Neural cell (in vitro differentiated cells): ENCODE data around the gene PAQR5. TPM values are rescaled to one million over a fixed set of nuclear protein-coding genes. Genes with fewer than 3 reads are reported as not detected.

Experiments used
- H2AFZ ChIP-seq: fragments of 200-600, 300-800 bp; sonication (generic), shearing (Covaris generic); 2 replicates; pipeline ENCODE4 v1.6.0; 2014; ENCODE audit warnings: low read depth, mild to moderate bottlenecking, antibody characterized with exemption, low read length, moderate library complexity
- H3F3A ChIP-seq: fragments of 200-600 bp; shearing (Covaris generic); 2 replicates; pipeline ENCODE4 v1.6.1; 2016; ENCODE audit warnings: mild to moderate bottlenecking, moderate library complexity, mixed read lengths, antibody characterized with exemption, low read length; ENCODE audit not compliant: insufficient read depth, poor library complexity, severe bottlenecking
- H3K27ac ChIP-seq: fragments of 200-600, 300-800 bp; sonication (generic), shearing (Covaris generic); 2 replicates; pipeline ENCODE4 v1.5.1; 2014; ENCODE audit warnings: mild to moderate bottlenecking, low read length, moderate library complexity
- H3K27me3 ChIP-seq: fragments of 300-800, 200-600 bp; sonication (generic), shearing (Covaris generic); 2 replicates; pipeline ENCODE4 v1.6.0; 2014; ENCODE audit warnings: mild to moderate bottlenecking, low read depth, low read length, moderate library complexity; ENCODE audit not compliant: insufficient read depth
- H3K36me3 ChIP-seq: fragments of 300-800, 200-600 bp; sonication (generic), shearing (Covaris generic); 2 replicates; pipeline ENCODE4 v1.5.1; 2014; ENCODE audit warnings: mild to moderate bottlenecking, antibody characterized with exemption, low read length, moderate library complexity; ENCODE audit not compliant: insufficient read depth
- H3K4me2 ChIP-seq: fragments of 300-800, 200-600 bp; sonication (generic), shearing (Covaris generic); 2 replicates; pipeline ENCODE4 v1.6.0; 2014; ENCODE audit warnings: mild to moderate bottlenecking, low read length
- H3K4me3 ChIP-seq: fragments of 300-800, 200-600 bp; sonication (generic), shearing (Covaris generic); 2 replicates; pipeline ENCODE4 v1.5.1; 2014; ENCODE audit warnings: mild to moderate bottlenecking, low read length, moderate library complexity
- H3K79me2 ChIP-seq: fragments of 200-600 bp; shearing (Covaris generic); replicated peaks from 2 replicates; pipeline ENCODE4 v1.6.0; 2014; ENCODE audit warnings: mild to moderate bottlenecking, low read length, moderate library complexity; ENCODE audit not compliant: insufficient read depth
- H3K9ac ChIP-seq: fragments of 300-800, 200-600 bp; sonication (generic), shearing (Covaris generic); 2 replicates; pipeline ENCODE4 v1.6.1; 2016; ENCODE audit warnings: mild to moderate bottlenecking, low read length, mixed read lengths
- H3K9me2 ChIP-seq: fragments of 200-600 bp; shearing (Covaris generic); 2 replicates; pipeline ENCODE4 v1.6.1; 2016; ENCODE audit warnings: mild to moderate bottlenecking, low read length, mixed read lengths; ENCODE audit not compliant: insufficient read depth
- H3K9me3 ChIP-seq: fragments of 200-600, 300-800 bp; sonication (generic), shearing (Covaris generic); 2 replicates; pipeline ENCODE4 v1.6.1; 2016; ENCODE audit warnings: mild to moderate bottlenecking, mixed run types, low read length, moderate library complexity, mixed read lengths
- H4K20me1 ChIP-seq: fragments of 200-600 bp; shearing (Covaris generic); 2 replicates; pipeline ENCODE4 v1.6.1; 2016; ENCODE audit warnings: mild to moderate bottlenecking, mixed run types; ENCODE audit not compliant: insufficient read depth
- EP300 ChIP-seq: fragments of 450-650 bp; conservative IDR thresholded peaks from 2 replicates; pipeline ENCODE4 v1.6.1; 2014; ENCODE audit warnings: antibody characterized with exemption, mild to moderate bottlenecking, moderate library complexity; ENCODE audit not compliant: poor library complexity, severe bottlenecking
- EZH2 ChIP-seq: fragments of 200-600, 300-800 bp; shearing (Covaris generic), sonication (generic); IDR thresholded peaks from 2 replicates; pipeline ENCODE4 v1.6.1; 2014; ENCODE audit warnings: antibody characterized with exemption, low read length, borderline replicate concordance, mild to moderate bottlenecking; ENCODE audit not compliant: insufficient read depth, poor library complexity, severe bottlenecking
- MXI1 ChIP-seq: fragments of 450-650 bp; conservative IDR thresholded peaks from 2 replicates; pipeline ENCODE4 v1.6.1; 2014; ENCODE audit warnings: antibody characterized with exemption, mild to moderate bottlenecking; ENCODE audit not compliant: poor library complexity, severe bottlenecking
- POLR2AphosphoS5 ChIP-seq: IDR thresholded peaks from 2 replicates; pipeline ENCODE4 v1.6.1; 2012
- RAD21 ChIP-seq: fragments of 450-650 bp; conservative IDR thresholded peaks from 2 replicates; pipeline ENCODE4 v1.6.1; 2014; ENCODE audit warnings: antibody characterized with exemption, mild to moderate bottlenecking, moderate library complexity
- SMC3 ChIP-seq: fragments of 450-650 bp; conservative IDR thresholded peaks from 2 replicates; pipeline ENCODE4 v1.6.1; 2014; ENCODE audit warnings: antibody characterized with exemption, mild to moderate bottlenecking, moderate library complexity; ENCODE audit not compliant: poor library complexity
- TAF1 ChIP-seq: IDR thresholded peaks from 2 replicates; pipeline ENCODE4 v1.6.1; 2012; ENCODE audit warnings: low read depth
- polyA minus RNA-seq: library from RNA; depleted of rRNA, polyadenylated mRNA; stranded (reverse); fragments of >200 nt; gene quantifications from 2 replicates; pipeline ENCODE4 v1.2.3, GENCODE V29; 2014
- polyA plus RNA-seq: library from polyadenylated mRNA; depleted of rRNA; stranded (reverse); fragments of >200 nt; gene quantifications from 2 replicates; pipeline ENCODE4 v1.2.3, GENCODE V29; 2014
- TF ChIP-seq, protein P1 (sequence below): fragments of 450-650 bp; IDR thresholded peaks from 2 replicates; pipeline ENCODE4 v1.5.1; 2014; ENCODE audit warnings: antibody characterized with exemption, mild to moderate bottlenecking, moderate library complexity; ENCODE audit not compliant: poor library complexity, severe bottlenecking
- TF ChIP-seq, protein P2 (sequence below): IDR thresholded peaks from 2 replicates; pipeline ENCODE4 v1.6.1; 2012; ENCODE audit warnings: borderline replicate concordance

Gene PAQR5, protein sequence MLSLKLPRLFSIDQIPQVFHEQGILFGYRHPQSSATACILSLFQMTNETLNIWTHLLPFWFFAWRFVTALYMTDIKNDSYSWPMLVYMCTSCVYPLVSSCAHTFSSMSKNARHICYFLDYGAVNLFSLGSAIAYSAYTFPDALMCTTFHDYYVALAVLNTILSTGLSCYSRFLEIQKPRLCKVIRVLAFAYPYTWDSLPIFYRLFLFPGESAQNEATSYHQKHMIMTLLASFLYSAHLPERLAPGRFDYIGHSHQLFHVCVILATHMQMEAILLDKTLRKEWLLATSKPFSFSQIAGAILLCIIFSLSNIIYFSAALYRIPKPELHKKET
- not detected in 2 replicates for polyA plus RNA-seq
- not detected in 2 replicates for polyA minus RNA-seq

DNA sequence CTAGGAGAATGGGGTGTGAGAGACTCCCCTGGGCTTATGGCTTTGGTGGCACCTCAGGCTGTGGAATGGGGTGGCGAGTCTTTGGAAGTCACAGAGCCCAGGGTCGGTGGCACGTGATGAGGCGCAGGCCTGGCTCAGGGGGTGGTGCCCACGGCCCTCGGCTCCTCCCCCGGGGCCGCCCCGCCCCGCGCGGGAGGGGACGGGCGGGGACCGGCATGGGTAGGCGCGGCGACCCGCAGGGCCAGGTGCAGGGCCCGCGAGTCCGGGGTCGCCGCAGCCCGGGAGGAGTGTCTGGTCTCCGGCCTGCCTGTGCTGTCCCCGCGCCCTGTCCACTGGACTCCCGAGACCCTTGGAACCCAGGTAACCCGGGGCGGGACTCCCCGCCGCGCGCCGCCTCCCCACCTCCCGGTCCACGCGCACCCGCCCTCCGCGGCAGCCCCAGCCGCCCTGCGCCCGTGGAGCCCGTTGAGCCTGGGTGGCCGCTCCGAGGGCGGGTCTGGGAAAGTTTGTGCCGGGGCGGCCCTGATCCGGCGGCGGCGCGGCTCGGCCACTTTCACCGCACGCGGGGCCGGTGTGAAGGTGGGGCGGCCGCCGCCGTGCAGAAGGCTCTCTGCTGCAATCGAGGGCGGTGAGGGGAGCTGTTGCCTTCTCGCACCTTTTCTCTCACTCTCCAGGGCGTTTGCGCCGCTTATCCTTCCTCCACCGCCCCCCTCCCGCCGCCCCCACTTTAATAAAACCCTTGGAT, at the start of gene PAQR5:
Gene PAQR5, plus strand, starts transcription at position 216 of the 745 bp plus-strand sequence. CDS start 61,169 bp downstream, outside the sequence.
- H3K27me3 ChIP-seq, result peaks cover 43% of the 10 kb centered on the region
- H4K20me1 ChIP-seq, result no peaks in the 10 kb centered on the region
- H3K9me3 ChIP-seq, result no peaks in the 10 kb centered on the region
- H3F3A ChIP-seq, result no peaks in the 10 kb centered on the region
- H3K79me2 ChIP-seq, result no peaks in the 10 kb centered on the region
- H3K27ac ChIP-seq, result no peak within 1 kb of the TSS
- no peak within 1 kb of the TSS for H3K9ac ChIP-seq
- TF ChIP-seq RAD21, result no peak
- no peak within 1 kb of the TSS for H2AFZ ChIP-seq
- no peaks in the 10 kb centered on the region for H3K9me2 ChIP-seq
- H3K4me2 ChIP-seq, result no peak within 1 kb of the TSS
- no peaks in the 10 kb centered on the region for H3K36me3 ChIP-seq
- peak within 1 kb of the TSS; percentile 57 for H3K4me3 ChIP-seq

DNA sequence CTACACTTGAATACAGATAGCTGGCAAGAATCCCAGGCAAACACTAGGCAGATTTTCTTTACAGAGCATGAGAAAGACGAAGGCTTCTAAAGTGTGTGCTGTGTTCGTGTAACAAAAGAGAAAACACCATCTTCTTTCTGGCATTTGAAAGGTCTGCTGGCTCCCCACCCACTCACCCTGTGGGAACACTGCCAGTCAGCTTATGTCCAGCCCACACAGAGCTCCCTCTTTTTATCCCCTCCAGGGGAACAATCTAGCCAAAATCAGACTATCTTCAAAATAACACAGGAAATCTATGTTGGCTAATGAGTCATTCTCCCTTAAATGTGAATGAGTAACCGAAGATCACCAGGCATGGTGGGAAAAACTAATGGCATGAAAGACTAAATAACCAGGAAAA, 45.6 kb upstream of the PAQR5 start:
- no peak overlapping the region for H3K9ac ChIP-seq
- H3K9me2 ChIP-seq, result no peaks in the 10 kb centered on the region
- TF ChIP-seq MXI1 (no peak), EZH2 (no peak), POLR2AphosphoS5 (no peak), EP300 (no peak), SMC3 (no peak), RAD21 (no peak), TAF1 (no peak)
- TF ChIP-seq, protein P1, sequence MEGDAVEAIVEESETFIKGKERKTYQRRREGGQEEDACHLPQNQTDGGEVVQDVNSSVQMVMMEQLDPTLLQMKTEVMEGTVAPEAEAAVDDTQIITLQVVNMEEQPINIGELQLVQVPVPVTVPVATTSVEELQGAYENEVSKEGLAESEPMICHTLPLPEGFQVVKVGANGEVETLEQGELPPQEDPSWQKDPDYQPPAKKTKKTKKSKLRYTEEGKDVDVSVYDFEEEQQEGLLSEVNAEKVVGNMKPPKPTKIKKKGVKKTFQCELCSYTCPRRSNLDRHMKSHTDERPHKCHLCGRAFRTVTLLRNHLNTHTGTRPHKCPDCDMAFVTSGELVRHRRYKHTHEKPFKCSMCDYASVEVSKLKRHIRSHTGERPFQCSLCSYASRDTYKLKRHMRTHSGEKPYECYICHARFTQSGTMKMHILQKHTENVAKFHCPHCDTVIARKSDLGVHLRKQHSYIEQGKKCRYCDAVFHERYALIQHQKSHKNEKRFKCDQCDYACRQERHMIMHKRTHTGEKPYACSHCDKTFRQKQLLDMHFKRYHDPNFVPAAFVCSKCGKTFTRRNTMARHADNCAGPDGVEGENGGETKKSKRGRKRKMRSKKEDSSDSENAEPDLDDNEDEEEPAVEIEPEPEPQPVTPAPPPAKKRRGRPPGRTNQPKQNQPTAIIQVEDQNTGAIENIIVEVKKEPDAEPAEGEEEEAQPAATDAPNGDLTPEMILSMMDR, result no peak
- TF ChIP-seq, protein P2, sequence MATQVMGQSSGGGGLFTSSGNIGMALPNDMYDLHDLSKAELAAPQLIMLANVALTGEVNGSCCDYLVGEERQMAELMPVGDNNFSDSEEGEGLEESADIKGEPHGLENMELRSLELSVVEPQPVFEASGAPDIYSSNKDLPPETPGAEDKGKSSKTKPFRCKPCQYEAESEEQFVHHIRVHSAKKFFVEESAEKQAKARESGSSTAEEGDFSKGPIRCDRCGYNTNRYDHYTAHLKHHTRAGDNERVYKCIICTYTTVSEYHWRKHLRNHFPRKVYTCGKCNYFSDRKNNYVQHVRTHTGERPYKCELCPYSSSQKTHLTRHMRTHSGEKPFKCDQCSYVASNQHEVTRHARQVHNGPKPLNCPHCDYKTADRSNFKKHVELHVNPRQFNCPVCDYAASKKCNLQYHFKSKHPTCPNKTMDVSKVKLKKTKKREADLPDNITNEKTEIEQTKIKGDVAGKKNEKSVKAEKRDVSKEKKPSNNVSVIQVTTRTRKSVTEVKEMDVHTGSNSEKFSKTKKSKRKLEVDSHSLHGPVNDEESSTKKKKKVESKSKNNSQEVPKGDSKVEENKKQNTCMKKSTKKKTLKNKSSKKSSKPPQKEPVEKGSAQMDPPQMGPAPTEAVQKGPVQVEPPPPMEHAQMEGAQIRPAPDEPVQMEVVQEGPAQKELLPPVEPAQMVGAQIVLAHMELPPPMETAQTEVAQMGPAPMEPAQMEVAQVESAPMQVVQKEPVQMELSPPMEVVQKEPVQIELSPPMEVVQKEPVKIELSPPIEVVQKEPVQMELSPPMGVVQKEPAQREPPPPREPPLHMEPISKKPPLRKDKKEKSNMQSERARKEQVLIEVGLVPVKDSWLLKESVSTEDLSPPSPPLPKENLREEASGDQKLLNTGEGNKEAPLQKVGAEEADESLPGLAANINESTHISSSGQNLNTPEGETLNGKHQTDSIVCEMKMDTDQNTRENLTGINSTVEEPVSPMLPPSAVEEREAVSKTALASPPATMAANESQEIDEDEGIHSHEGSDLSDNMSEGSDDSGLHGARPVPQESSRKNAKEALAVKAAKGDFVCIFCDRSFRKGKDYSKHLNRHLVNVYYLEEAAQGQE, result no peak
- no peak overlapping the region for H3K4me3 ChIP-seq
- no peaks in the 10 kb centered on the region for H4K20me1 ChIP-seq
- H3K27me3 ChIP-seq, result no peaks in the 10 kb centered on the region
- H3K79me2 ChIP-seq, result no peaks in the 10 kb centered on the region
- no peak overlapping the region for H2AFZ ChIP-seq
- H3K36me3 ChIP-seq, result no peaks in the 10 kb centered on the region
- no peak overlapping the region for H3K4me2 ChIP-seq
- H3F3A ChIP-seq, result no peaks in the 10 kb centered on the region
- no peak overlapping the region for H3K27ac ChIP-seq
- no peaks in the 10 kb centered on the region for H3K9me3 ChIP-seq
